Measurements from ENCODE around the gene ESYT3.
"Not testable (repeated sequence)": the region's sequence is repeated elsewhere in the genome, so short reads cannot be mapped to it uniquely, and the experiment has no call there.

ESYT3 gene

DNA sequence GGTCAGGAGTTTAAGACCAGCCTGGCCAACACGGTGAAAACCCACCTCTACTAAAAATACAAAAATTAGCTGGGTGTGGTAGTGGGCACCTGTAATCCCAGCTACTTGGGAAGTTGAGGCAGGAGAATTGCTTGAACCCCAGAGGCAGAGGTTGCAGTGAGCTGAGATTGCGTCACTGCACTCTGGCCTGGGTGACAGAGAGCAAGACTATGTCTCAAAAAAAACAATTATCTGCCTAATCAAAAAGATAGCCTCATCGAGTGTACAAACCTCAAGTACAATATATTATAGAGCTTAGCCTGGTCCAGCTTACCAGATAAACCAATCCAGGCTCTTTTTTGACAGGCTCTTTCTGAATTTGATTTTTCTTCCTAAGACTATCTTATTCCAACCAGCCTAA is 61.2 kb downstream of the ESYT3 start:
- DNase-seq, result not testable (repeated sequence)

DNA sequence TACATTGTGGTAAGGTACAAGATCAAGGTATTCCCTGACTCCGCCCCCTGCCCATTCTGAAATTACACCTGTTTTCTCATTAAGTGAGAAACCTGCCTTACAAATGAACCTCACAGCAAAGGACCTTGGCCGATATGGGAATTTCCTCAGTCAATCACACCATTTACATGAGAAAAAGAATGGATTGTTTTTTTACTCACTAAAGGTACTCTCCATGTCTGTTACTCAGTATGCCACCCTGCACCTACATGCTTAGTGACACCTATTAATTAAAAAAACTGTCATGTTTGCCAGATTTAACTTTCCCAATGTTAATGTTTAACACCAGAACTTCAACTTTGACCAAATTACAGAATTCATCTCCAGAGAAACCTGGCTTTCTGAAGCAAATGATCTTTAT is 62.0 kb downstream of the ESYT3 start:
- no peak for DNase-seq

DNA sequence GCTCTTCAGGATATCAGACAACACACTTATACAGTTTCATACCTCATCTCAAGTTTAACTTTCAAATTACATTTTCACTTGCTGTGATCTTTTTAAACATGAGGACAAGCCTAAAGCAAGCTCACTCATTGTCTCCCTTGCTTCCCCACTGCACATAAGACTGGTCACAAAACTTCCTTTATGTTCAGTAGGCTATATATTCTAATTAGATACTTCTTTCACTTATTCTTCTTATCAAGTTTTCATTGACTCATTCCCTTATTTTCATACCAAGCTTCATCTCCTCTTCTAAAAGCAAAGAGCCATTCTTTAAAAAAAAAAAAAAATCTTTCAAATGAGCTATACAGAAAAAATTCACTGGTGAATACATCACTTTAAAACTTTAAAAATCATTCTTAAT is 62.6 kb downstream of the ESYT3 start:
- DNase-seq, result no peak

DNA sequence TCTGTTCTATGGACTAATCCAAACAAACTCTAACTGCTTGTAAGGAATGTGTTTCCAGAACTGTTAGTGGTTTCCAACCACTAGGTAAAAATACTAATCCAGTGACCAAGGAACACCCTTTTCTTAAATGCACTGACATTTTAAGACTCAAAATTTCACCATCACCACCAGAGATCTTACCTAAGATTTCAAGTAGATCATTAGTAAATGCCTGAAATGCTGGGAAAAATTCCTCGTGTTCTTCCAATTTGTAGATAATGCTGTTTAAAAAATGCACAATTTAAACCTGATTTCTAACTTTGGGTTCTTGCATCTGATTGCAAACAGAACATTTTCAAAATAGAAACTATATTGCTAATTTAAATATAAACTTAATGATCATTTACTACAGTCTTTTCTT is 63.4 kb downstream of the ESYT3 start:
- no peak for DNase-seq

DNA sequence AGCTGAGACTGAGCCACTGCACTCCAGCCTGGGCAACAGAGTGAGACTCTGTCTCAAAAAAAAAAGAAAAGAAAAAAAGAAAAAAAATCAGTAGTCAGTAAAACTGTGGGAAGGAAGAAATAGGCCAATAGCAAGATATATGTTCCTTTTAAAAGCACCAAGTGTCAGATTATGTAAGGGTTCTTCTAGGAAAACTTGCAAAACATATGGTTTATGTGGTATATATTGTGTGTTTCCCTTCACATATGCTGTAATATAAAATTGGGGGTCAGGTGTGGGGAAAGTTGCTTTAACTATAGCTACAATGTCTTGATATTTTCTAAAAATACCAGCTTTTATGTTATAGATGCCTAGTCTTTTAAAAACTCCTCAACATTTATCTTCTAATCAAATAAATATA is 64.6 kb downstream of the ESYT3 start:
- DNase-seq, result no peak

DNA sequence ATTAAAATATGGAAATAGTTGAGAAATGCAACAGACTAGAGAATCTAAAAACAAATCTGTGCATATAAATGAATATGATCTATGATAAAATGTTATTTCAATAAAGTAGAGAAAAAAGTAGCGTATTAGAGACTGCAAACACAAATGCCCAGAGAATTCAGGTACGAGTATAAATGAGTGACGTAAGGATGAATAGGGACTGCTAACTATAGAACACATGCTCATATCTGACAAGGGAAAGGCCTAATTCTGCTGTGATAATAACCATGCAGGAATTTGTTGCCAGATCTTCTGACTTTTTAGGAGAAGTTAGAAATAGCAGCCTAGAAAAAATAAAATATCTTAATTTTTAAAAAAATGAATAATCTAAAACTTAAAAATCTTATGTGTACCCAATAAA is 73.1 kb downstream of the ESYT3 start:
- DNase-seq, result no peak

DNA sequence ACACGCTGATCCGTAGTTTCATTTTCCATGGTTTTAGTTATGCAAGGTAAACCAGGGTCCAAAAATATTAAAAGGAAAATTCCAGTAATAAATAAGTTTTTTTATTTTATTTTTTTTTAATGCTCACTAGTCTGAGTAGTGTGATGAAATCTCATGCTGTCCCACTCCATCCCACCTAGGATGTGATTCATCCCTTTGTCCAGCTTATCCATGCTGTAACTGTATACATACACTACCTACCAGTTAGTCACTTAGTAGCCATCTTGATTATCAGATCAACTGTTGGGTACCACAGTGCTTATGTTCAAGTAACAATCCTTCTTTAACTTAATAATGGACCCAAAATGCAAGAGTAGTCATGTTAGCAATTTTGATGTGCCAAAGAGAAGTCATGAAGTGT is 75.2 kb downstream of the ESYT3 start:
- DNase-seq, result no peak

DNA sequence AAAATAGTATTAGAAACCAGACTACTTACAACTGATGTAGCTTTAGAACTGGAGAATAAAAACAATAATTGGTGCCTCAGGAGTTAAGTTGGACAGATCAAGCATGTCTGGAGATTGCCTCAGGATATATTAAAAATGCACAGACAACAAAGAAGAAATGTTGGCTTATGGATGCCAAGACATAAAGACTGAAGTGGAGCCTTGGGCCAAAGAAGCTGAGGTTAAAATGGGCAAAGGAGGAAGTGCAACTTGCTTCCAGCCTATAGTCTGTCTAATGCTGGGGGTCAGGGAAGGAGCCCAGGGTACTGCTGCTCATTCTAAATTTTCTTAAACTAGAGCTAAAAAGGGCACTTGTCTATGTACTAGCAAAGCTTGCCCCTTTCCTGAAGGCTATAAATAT is 77.5 kb downstream of the ESYT3 start:
- no peak for DNase-seq

DNA sequence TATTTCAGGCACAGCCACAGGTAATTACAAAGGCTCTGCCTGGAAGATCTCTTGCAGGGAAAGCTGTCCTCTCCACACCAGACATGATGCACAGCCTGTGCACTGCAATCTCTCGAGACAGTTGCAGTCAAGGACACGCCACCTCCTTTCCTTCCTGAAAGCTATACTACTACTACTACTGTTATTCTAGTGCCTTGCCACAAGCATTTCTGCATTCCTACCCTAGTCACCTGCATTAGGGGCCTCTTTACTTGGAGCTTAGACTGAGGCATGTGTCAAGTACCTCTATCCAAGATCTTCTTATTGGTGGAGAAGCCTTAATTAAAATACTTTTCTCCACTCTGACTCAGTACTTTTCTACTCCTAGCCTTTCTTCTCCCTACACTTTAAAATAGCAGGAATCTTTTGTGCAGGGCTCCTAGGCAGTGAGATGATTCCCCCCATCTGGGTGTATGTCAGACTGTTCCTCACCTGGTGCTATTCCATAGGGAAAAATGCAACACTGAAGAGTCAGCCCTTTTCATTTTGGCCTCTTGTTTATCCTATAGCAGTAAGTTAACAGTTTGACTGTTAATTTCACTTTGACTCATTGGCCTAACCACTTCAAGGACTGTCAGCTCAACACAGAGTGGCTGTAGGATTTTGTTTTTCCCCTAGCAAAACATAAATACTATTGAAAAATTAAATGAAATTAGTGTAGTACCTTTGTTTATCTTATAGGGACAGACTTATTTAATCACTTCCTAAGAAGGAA is 78.9 kb downstream of the ESYT3 start:
- DNase-seq, result no peak

DNA sequence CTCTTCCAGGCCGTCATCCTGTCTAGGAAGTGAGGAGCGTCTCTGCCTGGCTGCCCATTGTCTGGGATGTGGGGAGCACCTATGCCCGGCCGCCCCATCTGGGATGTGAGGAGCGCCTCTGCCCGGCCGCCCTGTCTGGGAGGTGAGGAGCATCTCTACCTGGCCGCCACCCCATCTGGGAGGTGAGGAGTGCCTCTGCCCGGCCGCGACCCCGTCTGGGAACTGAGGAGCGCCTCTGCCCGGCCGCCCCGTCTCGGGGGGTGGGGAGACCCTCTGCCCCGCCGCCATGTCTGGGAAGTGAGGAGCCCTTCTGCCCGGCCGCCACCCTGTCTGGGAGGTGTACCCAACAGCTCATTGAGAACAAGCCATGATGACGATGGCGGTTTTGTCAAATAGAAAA is 87.0 kb downstream of the ESYT3 start:
- DNase-seq, result not testable (repeated sequence)

All from stimulated activated CD4-positive, alpha-beta T cell treated with anti-CD3 and anti-CD28 coated beads, Interleukin-4, amount 100 ng/mL, for 1 hour (primary cell).